Measurements from ENCODE around the gene DZIP1L.

DNA sequence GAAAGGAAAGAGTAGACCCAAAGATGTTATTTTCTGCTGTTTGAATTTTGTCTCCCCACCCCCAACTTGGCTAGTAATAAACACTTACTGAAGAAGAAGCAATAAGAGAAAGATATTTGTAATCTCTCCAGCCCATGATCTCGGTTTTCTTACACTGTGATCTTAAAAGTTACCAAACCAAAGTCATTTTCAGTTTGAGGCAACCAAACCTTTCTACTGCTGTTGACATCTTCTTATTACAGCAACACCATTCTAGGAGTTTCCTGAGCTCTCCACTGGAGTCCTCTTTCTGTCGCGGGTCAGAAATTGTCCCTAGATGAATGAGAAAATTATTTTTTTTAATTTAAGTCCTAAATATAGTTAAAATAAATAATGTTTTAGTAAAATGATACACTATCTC lies 83.9 kb downstream of the DZIP1L start:
- no peak for TF ChIP-seq TAF1 (IDR thresholded peaks at IDR 0.05; ENCODE audit: borderline replicate concordance, insufficient read depth, low read length)
- TF ChIP-seq, protein P1, sequence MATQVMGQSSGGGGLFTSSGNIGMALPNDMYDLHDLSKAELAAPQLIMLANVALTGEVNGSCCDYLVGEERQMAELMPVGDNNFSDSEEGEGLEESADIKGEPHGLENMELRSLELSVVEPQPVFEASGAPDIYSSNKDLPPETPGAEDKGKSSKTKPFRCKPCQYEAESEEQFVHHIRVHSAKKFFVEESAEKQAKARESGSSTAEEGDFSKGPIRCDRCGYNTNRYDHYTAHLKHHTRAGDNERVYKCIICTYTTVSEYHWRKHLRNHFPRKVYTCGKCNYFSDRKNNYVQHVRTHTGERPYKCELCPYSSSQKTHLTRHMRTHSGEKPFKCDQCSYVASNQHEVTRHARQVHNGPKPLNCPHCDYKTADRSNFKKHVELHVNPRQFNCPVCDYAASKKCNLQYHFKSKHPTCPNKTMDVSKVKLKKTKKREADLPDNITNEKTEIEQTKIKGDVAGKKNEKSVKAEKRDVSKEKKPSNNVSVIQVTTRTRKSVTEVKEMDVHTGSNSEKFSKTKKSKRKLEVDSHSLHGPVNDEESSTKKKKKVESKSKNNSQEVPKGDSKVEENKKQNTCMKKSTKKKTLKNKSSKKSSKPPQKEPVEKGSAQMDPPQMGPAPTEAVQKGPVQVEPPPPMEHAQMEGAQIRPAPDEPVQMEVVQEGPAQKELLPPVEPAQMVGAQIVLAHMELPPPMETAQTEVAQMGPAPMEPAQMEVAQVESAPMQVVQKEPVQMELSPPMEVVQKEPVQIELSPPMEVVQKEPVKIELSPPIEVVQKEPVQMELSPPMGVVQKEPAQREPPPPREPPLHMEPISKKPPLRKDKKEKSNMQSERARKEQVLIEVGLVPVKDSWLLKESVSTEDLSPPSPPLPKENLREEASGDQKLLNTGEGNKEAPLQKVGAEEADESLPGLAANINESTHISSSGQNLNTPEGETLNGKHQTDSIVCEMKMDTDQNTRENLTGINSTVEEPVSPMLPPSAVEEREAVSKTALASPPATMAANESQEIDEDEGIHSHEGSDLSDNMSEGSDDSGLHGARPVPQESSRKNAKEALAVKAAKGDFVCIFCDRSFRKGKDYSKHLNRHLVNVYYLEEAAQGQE (IDR thresholded peaks at IDR 0.05; ENCODE audit: insufficient read depth in 1 of 2, low read depth in 2 of 2, low read length in 2 of 2): no peak
